Measurements from ENCODE around the gene OR5C1.
"Not testable (repeated sequence)": the region's sequence is repeated elsewhere in the genome, so short reads cannot be mapped to it uniquely, and the experiment has no call there.

The OR5C1 gene

DNA sequence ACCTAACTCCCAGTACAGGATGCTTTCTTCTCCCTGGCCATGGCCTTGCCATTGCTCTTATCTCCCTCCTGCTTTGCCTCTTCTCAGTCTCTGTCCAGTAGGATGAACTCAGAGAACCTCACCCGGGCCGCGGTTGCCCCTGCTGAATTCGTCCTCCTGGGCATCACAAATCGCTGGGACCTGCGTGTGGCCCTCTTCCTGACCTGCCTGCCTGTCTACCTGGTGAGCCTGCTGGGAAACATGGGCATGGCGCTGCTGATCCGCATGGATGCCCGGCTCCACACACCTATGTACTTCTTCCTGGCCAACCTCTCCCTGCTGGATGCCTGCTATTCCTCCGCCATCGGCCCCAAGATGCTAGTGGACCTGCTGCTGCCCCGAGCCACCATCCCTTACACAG is at the start of gene OR5C1:
OR5C1 (plus strand) TSS at position 103 of the 400 bp plus-strand sequence; CDS start at position 103, 0 bp downstream.
- no peak for DNase-seq

DNA sequence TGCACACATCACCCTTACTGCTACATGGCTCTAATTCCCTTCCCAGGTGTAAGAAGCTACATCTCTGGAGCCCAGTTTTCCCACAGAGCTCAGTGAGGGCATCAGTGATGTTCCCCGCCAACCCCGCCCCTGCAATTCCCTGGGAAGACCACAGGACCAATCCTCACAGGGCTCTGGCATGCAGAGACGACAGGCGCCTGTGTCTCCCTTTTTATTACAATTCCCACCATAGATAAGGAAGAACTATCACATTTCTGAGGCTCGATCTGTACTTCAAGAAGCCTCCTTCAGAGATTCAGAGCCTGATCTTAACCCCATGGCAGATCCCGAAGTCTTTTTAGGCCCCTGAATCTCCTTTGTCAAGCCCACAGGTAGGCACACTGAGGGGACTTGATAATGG is 46.7 kb upstream of the OR5C1 start, which contains the start of gene OR1L6:
OR1L6 (plus strand) TSS at position 301 of the 400 bp plus-strand sequence. CDS start 7,545 bp downstream, outside the sequence.
- no peak for DNase-seq

DNA sequence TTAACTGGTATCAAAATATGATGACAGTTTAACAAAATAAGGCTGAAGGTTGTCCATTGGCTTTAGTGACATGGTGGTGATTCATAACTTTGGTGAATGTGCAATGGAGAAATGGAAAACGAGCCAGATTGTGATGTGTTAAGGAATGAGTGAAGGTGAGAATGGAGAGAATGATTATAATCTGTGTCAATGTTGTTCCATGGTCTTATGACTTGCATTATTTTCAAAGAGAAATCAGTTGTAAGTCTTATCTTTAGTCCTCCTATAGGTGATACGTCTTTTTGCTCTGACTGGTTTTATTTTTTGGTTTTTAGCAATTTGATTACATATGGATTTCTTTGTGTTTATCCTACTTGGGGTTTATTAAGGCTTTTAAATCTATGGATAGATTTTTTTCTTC is 33.9 kb upstream of the OR5C1 start:
- DNase-seq, result no peak

DNA sequence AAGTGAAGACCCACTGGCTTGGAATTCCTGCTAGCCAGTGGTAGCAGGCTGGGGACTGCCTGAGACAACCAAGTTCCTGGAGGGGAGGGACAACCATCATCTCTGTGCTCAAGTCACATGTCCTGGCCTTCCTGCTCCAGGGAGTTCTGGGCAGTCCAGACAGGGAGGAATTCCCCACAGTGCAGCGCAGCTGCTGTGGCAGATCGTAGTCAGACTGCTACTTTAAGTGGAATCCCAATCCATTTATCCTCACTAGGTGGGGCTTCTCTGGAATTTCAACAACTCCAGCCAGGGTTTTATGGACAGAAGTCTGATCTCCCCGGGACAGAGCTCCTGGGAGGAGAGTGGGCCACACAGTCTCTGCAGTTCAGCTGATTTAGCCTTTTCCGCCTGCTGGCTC is 20.9 kb upstream of the OR5C1 start:
- DNase-seq, result no peak

DNA sequence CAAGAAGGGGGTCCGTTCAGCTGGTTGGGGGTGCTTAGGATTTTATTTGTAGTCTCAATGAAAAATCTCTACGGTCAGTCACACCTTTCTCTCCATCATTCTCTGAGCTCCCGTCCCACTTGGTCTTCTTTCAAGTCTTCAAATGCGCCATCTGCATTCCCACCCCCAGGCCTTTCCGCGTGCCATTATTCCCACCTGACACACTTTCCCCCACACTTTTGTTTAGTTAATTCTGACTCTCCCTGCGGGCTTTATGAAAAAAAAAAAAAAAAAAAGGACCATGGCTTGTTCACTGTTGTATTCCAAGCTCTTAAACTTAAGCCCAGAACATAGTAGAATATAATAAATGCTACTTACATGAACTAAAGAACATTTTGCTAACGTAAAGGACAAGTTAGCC is 11.7 kb upstream of the OR5C1 start:
- DNase-seq, result no peak

DNA sequence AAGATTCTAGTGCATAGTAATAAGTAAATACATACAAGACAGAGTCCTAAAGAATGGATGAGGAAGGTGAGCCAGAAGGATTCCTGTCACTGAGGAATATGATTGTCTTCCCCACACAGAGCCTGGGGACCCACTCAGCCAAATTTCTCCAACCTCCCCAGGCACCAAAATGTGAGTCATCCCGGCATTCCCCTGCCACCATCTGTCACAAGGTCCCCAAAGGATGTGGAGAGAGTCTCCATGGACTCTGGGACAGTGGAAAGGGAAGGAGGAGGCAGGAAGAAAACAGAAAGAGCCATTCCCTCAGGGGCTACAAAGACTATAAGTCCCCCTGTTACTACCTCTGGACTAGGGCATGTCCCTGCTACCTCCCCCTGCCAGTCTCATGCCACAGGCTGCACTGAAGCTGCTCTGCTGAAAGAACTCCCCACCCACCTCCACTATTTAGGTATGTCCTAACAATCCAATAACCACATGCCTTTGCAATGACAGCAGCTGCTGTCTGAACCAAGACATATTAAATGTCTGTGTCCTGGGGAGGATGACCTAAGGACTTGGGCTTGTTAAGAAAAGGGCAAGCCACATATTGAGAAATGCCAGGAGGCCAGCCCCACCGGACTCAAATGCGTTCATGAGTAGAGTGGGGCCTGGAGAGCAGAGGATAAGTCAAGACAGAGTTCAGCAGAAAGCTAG is 10.7 kb upstream of the OR5C1 start:
- no peak for DNase-seq

DNA sequence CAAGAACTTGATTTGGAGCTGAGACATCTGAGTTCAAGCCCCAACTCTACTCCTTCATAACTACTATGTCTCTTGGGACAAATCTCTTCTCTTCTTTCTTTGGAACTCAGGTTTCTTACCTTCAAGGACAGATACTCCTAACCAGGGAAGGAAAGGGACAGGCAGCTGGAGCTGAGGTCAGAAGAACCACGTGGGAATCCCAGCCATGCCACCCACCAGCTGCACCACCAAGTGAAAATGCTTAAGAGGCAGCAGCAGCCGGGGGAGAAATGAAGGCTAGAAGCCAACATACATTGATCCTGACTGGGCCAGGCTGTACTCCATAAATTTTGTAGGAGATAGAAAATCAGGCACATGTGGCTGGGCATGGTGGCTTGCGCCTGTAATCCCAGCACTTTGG is 9.6 kb upstream of the OR5C1 start:
- no peak for DNase-seq

DNA sequence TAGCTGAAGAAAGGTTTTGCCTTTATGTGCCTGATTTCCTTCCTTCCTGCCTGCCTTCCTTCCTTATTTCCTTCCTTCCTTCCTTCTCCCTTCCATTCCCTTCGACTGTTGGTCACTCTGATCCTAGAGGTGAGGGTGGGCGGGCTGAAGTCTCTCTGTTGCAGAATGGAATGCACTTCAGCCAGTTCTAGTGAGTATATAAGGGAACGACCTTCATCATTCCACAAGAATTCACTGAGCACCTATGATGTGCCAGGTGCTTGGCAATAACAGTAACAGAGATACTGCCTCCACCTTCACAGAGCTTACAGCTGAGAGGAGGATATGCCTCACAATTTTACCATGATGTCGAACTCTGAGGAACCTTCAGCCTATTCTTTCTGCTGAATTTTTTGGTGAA is 8.7 kb upstream of the OR5C1 start:
- DNase-seq, result no peak

DNA sequence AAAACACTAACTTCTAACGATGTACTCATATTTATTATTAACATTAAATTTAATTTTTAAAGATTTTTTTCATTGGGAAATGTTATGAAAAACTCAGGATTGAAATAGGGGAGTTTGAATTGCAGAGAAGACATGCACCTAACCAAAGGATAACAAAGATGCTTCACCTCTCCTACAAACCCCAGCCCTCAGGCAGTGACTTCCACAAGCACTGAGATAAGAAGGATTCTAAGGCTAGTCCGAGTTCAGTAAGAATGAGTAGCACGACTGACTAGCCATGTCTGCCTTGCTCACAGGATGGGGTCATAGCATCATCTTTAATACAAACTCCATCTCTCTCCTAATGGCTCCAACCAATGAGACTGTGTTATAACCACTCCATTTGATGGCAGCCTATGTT is 7.1 kb upstream of the OR5C1 start:
- DNase-seq, result no peak

DNA sequence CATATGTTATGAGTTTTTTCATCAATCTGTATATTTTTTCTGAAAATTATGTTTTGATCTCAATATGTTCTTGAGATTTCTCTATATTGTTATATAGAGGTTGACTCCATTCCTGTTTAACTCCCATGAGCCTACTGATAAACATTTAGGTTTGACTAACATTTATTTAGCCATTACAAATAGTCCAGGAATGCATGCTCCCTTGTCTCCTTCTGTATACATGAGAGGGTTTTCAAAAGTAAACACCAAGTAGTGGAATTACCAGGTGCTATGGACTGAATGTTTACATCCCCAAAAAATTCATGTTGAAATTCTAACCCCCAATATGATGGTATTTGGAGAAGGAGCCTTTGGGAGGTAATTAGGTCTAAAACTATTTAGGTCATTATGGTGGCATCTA is 3.5 kb upstream of the OR5C1 start:
- DNase-seq, result no peak

DNA sequence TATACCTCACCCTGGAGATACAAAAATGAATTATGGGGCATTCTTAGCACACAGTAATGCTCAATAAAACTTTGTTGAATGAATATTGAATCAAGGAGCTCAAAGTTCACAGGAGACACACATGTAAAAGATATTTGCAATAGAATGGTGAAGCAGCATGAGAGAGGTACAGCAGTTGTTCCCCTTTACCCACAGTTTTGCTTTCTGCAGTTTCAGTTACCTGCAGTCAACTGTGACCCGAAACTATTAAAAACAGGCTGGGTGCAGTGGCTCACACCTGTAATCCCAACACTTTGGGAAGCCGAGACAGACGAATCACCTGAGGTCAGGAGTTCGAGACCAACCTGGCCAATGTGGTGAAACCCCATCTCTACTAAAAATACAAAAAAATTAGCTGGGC is 2.4 kb upstream of the OR5C1 start:
- DNase-seq, result no peak

DNA sequence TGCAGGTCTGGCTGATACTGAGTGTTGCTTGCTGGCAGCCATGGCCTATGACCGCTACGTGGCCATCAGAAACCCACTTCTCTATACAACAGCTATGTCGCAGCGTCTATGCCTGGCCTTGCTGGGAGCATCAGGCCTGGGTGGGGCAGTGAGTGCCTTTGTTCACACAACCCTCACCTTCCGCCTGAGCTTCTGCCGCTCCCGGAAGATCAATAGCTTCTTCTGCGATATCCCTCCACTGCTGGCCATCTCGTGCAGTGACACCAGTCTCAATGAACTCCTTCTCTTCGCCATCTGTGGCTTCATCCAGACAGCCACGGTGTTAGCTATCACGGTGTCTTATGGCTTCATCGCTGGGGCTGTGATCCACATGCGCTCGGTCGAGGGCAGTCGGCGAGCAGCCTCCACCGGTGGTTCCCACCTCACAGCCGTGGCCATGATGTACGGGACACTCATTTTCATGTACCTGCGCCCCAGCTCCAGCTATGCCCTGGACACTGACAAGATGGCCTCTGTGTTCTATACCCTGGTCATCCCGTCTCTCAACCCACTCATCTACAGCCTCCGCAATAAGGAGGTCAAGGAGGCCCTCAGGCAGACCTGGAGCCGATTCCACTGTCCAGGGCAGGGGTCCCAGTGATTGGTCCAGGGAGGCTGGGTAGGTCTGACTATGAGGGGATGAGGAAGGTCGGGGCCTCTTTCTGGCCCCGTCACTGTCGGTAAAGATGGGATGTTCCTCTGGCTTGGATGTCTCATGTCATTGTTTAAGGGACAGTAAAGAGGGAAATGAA is 718 bp downstream of the OR5C1 start:
- no peak for DNase-seq

DNA sequence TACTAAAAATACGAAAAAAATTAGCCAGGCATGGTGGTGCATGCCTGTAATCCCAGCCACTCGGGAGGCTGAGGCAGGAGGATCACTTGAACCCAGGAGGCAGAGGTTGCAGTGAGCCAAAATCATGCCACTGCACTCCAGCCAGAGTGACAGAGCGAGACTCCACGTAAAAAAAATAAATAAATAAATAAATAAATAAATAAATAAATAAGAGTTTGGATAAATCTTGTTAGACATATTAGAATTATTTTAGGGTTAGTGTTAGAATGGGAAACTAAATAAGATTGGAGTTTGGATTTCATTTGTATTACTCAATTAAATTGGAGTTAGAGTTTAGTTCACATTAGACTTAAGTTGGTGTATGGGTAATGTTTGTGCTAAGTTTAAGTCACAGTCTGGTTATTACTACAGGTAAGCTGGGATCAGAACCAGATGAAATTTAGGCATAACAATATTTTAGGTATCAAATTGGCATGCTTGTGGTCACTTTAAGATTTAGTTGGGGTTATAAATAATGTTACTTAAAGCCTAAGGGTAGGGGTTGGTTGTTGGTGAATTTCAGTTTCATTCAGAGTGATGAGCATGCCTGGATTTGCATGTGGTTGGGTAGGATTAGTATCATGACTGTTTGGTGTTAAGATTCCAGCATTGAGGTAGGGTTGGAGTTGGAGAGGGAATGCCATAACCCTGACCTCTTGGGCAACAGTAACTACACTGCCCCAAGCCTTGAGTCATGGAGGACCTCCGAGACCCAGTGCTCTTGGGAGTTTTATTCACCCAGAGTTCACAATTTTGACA is 3.3 kb downstream of the OR5C1 start:
- DNase-seq, result no peak

DNA sequence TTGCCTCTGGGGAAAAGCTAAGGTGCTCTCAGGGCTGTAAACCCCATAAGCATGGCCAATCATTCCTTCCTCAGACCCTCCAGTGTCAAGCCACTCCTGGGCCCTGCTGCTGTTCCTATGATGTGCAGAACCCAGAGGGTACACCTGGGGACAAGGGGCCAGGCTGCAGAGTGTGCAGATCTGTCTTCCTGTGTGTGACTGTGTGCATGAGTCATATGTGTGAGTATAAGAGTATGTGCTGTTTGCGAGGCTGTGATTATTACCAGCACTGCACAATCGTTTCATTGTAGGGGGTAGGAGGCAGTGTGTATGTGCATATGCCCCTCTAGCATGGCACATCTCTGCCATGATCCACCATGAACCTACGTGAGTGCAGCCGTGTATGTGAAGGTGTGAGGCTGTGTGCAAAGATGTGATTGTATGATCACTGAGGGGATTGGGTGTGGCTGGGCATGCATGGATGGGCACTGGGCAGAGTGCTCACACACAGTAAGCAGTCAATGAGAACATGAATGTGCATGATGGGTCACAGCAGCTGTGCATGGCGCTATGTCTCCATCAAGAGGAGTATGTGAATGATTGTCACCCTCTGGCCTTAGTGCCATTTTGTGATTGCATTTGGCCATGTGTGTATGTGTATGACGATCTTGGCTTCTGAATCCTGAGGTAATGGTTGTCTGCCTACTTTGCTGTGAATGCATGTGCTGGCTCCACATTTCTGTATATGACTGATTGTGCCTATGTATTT is 8.8 kb downstream of the OR5C1 start:
- DNase-seq, result no peak

DNA sequence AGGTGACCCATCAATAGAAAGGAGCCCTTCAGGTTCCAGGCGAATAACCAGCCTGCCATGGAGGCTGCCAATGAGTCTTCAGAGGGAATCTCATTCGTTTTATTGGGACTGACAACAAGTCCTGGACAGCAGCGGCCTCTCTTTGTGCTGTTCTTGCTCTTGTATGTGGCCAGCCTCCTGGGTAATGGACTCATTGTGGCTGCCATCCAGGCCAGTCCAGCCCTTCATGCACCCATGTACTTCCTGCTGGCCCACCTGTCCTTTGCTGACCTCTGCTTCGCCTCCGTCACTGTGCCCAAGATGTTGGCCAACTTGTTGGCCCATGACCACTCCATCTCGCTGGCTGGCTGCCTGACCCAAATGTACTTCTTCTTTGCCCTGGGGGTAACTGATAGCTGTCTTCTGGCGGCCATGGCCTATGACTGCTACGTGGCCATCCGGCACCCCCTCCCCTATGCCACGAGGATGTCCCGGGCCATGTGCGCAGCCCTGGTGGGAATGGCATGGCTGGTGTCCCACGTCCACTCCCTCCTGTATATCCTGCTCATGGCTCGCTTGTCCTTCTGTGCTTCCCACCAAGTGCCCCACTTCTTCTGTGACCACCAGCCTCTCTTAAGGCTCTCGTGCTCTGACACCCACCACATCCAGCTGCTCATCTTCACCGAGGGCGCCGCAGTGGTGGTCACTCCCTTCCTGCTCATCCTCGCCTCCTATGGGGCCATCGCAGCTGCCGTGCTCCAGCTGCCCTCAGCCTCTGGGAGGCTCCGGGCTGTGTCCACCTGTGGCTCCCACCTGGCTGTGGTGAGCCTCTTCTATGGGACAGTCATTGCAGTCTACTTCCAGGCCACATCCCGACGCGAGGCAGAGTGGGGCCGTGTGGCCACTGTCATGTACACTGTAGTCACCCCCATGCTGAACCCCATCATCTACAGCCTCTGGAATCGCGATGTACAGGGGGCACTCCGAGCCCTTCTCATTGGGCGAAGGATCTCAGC is 11.6 kb downstream of the OR5C1 start, which contains the start of gene OR1K1:
OR1K1 (plus strand) TSS at position 58 of the 995 bp plus-strand sequence; CDS start at position 58, 0 bp downstream.
- DNase-seq, result no peak

DNA sequence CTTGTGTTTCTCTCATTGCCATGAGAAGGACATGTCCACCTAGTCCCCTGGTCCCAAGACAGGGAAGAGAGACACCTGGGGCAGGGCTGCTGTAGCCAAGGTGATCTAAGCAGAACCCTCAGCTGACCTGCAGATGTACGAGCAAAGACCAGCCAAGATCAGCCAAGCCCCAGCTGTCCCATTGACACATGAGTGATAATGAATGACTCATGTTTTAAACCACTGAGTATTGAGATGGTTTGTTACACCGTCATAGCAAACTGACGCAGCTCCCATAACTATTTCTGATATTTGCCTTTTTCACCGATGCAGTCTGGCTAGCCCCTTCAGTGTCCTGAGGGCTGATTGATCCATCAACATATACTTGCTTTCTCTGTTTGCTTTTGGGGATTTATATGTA is 17.9 kb downstream of the OR5C1 start:
- peak; percentile 50 for DNase-seq

DNA sequence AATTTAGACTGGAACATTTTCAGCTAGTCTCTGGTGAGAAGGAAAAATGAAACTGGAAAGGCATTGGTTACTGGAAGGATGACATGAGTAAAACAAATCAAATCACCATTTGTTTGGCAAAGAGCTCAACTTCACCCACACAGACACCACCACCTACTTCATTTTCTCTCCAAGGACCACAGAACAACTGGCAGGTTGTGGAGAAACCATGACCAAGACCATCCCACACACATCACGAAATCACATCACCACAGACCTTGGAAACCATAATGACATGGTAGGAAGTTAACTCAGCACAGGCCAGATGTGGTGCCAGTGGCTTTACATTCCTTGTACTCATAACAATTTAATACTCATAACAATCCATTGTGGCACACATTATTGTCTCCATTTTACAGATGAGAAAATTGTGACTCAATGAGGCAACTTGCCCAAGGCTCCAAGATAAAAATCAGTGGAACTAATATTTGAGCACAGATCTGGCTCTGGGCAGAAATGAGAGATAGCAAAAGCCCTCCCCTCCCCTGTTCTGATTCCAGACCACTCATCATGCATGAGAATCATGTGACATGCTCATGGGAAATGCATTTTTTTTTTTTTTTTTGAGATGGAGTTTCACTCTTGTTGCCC is 18.7 kb downstream of the OR5C1 start:
- DNase-seq, result peak; percentile 78

DNA sequence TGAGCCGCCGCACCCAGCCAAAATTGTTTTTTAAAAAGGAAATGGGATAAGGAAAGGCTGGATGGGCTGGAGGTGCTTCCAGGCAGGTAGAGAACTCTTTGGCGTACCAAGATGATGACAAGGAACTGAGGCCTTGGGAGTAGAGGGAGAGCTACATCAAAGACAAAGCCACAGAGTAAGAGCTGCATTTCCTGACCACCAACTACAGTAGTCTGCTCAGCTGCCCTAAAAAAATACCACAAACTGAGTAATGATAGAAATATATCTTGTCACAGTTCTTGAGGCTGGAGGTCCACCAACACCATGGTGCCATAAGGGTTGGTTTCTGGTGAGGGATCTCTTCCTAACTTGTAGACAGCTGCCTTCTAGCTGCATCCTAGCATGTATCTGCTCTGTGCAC is 19.4 kb downstream of the OR5C1 start:
- no peak for DNase-seq

DNA sequence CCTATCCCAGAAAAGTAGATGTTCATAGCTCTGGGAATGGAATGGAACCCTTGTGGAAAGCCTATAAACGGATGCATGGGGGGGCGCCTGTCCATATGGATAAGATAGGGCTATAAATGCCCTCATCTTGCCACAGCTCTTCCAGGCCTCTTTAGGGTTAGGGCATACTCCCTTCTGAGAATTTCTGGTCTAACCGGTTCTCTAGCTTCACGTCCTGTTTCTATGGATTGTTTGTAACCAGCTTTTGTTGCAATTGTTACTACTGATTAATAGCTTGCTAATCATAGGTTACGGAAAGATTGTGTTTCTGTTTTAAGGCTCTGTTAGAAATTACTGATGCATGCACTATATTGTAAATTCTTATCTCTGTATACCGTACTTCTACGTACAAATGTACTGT is 20.5 kb downstream of the OR5C1 start:
- not testable (repeated sequence) for DNase-seq

DNA sequence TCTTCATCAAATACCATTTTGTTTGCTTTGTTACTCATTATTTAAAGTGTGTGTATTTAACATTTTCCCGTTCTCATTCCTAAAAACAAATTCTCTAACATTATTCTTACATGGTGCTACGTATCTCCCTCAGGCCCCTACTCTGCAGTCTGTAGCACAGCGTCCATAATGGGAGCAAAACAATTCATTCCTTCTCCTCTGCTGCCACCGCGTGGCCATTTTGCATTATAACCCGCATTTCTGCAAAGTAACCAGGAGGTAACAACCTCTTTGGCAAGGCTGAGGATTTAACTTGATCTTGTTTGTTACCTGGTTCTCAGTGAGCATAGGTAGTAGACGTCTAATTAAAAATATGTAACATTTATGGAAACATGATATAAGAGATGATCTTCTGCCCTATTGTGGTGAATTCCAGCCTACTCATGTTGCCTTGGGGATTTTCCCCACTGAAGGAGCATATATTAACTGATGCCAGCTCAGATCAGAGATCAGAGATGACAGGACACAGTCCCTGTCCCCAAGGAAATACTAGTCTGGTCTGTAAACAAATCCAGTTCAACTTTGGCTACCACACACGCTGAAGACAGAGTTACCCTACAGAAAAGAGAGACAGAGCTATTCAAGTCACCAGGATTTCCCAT is 21.7 kb downstream of the OR5C1 start:
- peak; percentile 84 for DNase-seq
